H1 (cell line): Measurements from ENCODE around the gene UQCC5. TPM values are rescaled to one million over a fixed set of nuclear protein-coding genes. Genes with fewer than 3 reads are reported as not detected.

Source experiments
- CTCF ChIA-PET: fragments of 300-600 bp; sonication (Branson Sonifier 250); formaldehyde crosslinking; loops from one replicate; lab custom pipeline; 2021; ENCODE audit not compliant: partially characterized antibody; lab: Charles Lee
- POLR2A ChIA-PET: fragments of 300-600 bp; sonication (Branson Sonifier 250); formaldehyde crosslinking; loops from one replicate; lab custom pipeline; 2021; ENCODE audit warnings: inconsistent platforms; ENCODE audit not compliant: partially characterized antibody; lab: Charles Lee
- DNase-seq, 2 experiments: peaks; one replicate each; pipeline versions ENCODE4 v3.0.0 to v3.0.0-alpha.2; 2010 to 2022; ENCODE audit warnings: low spot score in 2 of 2, low read depth in 1 of 2, mixed read lengths in 1 of 2
- FAIRE-seq: peaks from 2 replicates; lab custom pipeline; 2011; peaks lifted over from hg19 to GRCh38; lab: Jason Lieb, UNC
- H2AFZ ChIP-seq: 2 replicates; pipeline ENCODE4 v1.8.1; 2012; ENCODE audit warnings: low read length, inconsistent platforms
- H2AK5ac ChIP-seq: 2 replicates; pipeline ENCODE4 v1.6.1; 2013; ENCODE audit warnings: low read depth, low read length
- H2BK120ac ChIP-seq: replicated peaks from 2 replicates; pipeline ENCODE3; 2013; ENCODE audit warnings: low read depth, low read length, inconsistent platforms
- H2BK12ac ChIP-seq: 2 replicates; pipeline ENCODE4 v1.6.1; 2013; ENCODE audit warnings: low read depth, low read length
- H2BK15ac ChIP-seq: 2 replicates; pipeline ENCODE4 v1.6.1; 2013; ENCODE audit warnings: low read length
- H2BK20ac ChIP-seq: 2 replicates; pipeline ENCODE4 v1.6.1; 2013; ENCODE audit warnings: low read length
- H2BK5ac ChIP-seq: 2 replicates; pipeline ENCODE4 v1.6.1; 2013; ENCODE audit warnings: low read depth, low read length
- H3K14ac ChIP-seq: 2 replicates; pipeline ENCODE4 v1.6.1; 2013; ENCODE audit warnings: inconsistent platforms; ENCODE audit not compliant: insufficient read length
- H3K18ac ChIP-seq: 2 replicates; pipeline ENCODE4 v1.6.1; 2013; ENCODE audit warnings: low read length; ENCODE audit errors: extremely low read depth
- H3K23ac ChIP-seq: 2 replicates; pipeline ENCODE4 v1.6.1; 2013; ENCODE audit warnings: inconsistent platforms; ENCODE audit not compliant: insufficient read length
- H3K23me2 ChIP-seq: 2 replicates; pipeline ENCODE4 v1.6.1; 2013; ENCODE audit warnings: low read depth, low read length
- H3K27ac ChIP-seq: 2 replicates; pipeline ENCODE4 v1.6.1; 2011; ENCODE audit warnings: low read depth, low read length, inconsistent platforms
- H3K27me3 ChIP-seq, 4 experiments: replicated peaks in 1 of 4; 1 replicate in 1 of 4; 2 replicates in 3 of 4; pipeline versions ENCODE4 v1.6.1 to v1.8.1; 2011 to 2013; ENCODE audit warnings: low read length in 3 of 4, mild to moderate bottlenecking in 3 of 4, inconsistent platforms in 2 of 4, mixed read lengths in 2 of 4, moderate library complexity in 1 of 4; ENCODE audit not compliant: control insufficient read depth in 3 of 4, insufficient read depth in 3 of 4; ENCODE audit errors: extremely low read depth in 1 of 4
- H3K36me3 ChIP-seq, 4 experiments: 2 replicates each; pipeline versions ENCODE4 v1.6.1 to v1.8.1; 2011 to 2013; ENCODE audit warnings: mild to moderate bottlenecking in 4 of 4, low read length in 3 of 4, moderate library complexity in 2 of 4, control low read depth in 1 of 4, inconsistent platforms in 1 of 4; ENCODE audit not compliant: insufficient read depth in 4 of 4, control insufficient read depth in 2 of 4
- H3K4ac ChIP-seq: replicated peaks from 2 replicates; pipeline ENCODE3; 2013; ENCODE audit warnings: low read length, low read depth, mixed read lengths, inconsistent platforms; ENCODE audit not compliant: insufficient read length
- H3K4me1 ChIP-seq, 4 experiments: replicated peaks in 1 of 4; 1 replicate in 1 of 4; 2 replicates in 3 of 4; pipeline versions ENCODE4 v1.6.1 to v1.8.1; 2011 to 2013; ENCODE audit warnings: low read length in 3 of 4, inconsistent platforms in 2 of 4, mixed read lengths in 1 of 4; ENCODE audit not compliant: insufficient read depth in 4 of 4, control insufficient read depth in 3 of 4
- H3K4me2 ChIP-seq, 2 experiments: 2 replicates each; pipeline versions ENCODE4 v1.6.1 to v1.8.1; 2011 to 2013; ENCODE audit warnings: low read depth in 2 of 2, low read length in 2 of 2, control low read depth in 1 of 2, inconsistent platforms in 1 of 2, mild to moderate bottlenecking in 1 of 2; ENCODE audit not compliant: insufficient read depth in 1 of 2
- H3K4me3 ChIP-seq, 4 experiments: fragments of 200-600, 300-600 bp in 1 of 4; sonication (generic), shearing (Covaris generic), sonication (Bioruptor Twin) in 1 of 4; 2 replicates each; pipeline versions ENCODE4 v1.5.1 to v1.8.1; 2011 to 2016; ENCODE audit warnings: low read length in 4 of 4, low read depth in 3 of 4, control low read depth in 2 of 4, inconsistent platforms in 2 of 4, mild to moderate bottlenecking in 2 of 4, mixed read lengths in 1 of 4, moderate library complexity in 1 of 4; ENCODE audit not compliant: insufficient read depth in 2 of 4; ENCODE audit errors: extremely low read depth in 1 of 4
- H3K56ac ChIP-seq: replicated peaks from 2 replicates; pipeline ENCODE3; 2013; ENCODE audit warnings: low read depth, mild to moderate bottlenecking, mixed read lengths, low read length, inconsistent platforms; ENCODE audit not compliant: insufficient read length
- H3K79me1 ChIP-seq: 2 replicates; pipeline ENCODE4 v1.6.1; 2013; ENCODE audit warnings: low read depth, low read length, control low read depth
- H3K79me2 ChIP-seq, 2 experiments: 2 replicates each; pipeline versions ENCODE4 v1.6.1 to v1.8.1; 2012 to 2013; ENCODE audit warnings: low read length in 2 of 2, mild to moderate bottlenecking in 2 of 2, inconsistent platforms in 1 of 2; ENCODE audit not compliant: insufficient read depth in 2 of 2, control insufficient read depth in 1 of 2
- H3K9ac ChIP-seq, 4 experiments: replicated peaks in 1 of 4; 1 replicate in 1 of 4; 2 replicates in 3 of 4; pipeline versions ENCODE4 v1.6.1 to v1.8.1; 2011 to 2013; ENCODE audit warnings: low read depth in 3 of 4, low read length in 3 of 4, control low read depth in 2 of 4, mild to moderate bottlenecking in 2 of 4, moderate library complexity in 2 of 4, inconsistent platforms in 1 of 4; ENCODE audit errors: extremely low read depth in 1 of 4
- H3K9me3 ChIP-seq, 2 experiments: 2 replicates each; pipeline versions ENCODE4 v1.6.1 to v1.8.1; 2012 to 2013; ENCODE audit warnings: mild to moderate bottlenecking in 2 of 2, moderate library complexity in 2 of 2, control low read depth in 1 of 2, inconsistent platforms in 1 of 2, low read depth in 1 of 2, low read length in 1 of 2, mixed read lengths in 1 of 2; ENCODE audit not compliant: insufficient read depth in 2 of 2
- H4K20me1 ChIP-seq, 2 experiments: replicated peaks in 1 of 2; 2 replicates each; pipeline versions ENCODE3 to v1.8.1; 2011 to 2013; ENCODE audit warnings: inconsistent platforms in 2 of 2, low read length in 2 of 2, mild to moderate bottlenecking in 1 of 2; ENCODE audit not compliant: insufficient read depth in 2 of 2, control insufficient read depth in 1 of 2
- H4K5ac ChIP-seq: 2 replicates; pipeline ENCODE4 v1.6.1; 2013; ENCODE audit warnings: low read length, low read depth, mixed read lengths, inconsistent platforms; ENCODE audit not compliant: insufficient read length
- H4K8ac ChIP-seq: 2 replicates; pipeline ENCODE4 v1.8.0; 2013; ENCODE audit warnings: mild to moderate bottlenecking, moderate library complexity, low read length, inconsistent platforms; ENCODE audit not compliant: insufficient read depth; ENCODE audit errors: extremely low read depth
- H4K91ac ChIP-seq: replicated peaks from 2 replicates; pipeline ENCODE3; 2013; ENCODE audit warnings: low read length, mixed read lengths, inconsistent platforms; ENCODE audit not compliant: insufficient read length
- BCL11A ChIP-seq, 2 experiments: IDR thresholded peaks; one replicate each; pipeline ENCODE4 v1.6.1; 2011; ENCODE audit warnings: low read depth in 2 of 2, low read length in 2 of 2, mild to moderate bottlenecking in 2 of 2
- BRCA1 ChIP-seq: IDR thresholded peaks from 2 replicates; pipeline ENCODE4 v1.6.1; 2012; ENCODE audit warnings: low read depth, low read length, improper control_type of control experiment
- CREB1 ChIP-seq: IDR thresholded peaks from 2 replicates; pipeline ENCODE4 v1.6.1; 2012; ENCODE audit warnings: inconsistent platforms
- EGR1 ChIP-seq: IDR thresholded peaks from 2 replicates; pipeline ENCODE4 v1.6.1; 2011; ENCODE audit warnings: low read depth, low read length, borderline replicate concordance
- FOSL1 ChIP-seq: IDR thresholded peaks from 2 replicates; pipeline ENCODE4 v1.6.1; 2011; ENCODE audit warnings: mild to moderate bottlenecking, low read depth, low read length, moderate library complexity; ENCODE audit not compliant: insufficient read depth
- GABPA ChIP-seq: IDR thresholded peaks from 2 replicates; pipeline ENCODE4 v1.6.1; 2011; ENCODE audit warnings: mild to moderate bottlenecking, low read length, moderate library complexity, borderline replicate concordance; ENCODE audit not compliant: insufficient read depth
- HDAC6 ChIP-seq: IDR thresholded peaks from one replicate; pipeline ENCODE4 v1.7.1; 2012; ENCODE audit warnings: low read depth, mild to moderate bottlenecking, inconsistent platforms, low read length, moderate library complexity
- JUND ChIP-seq: IDR thresholded peaks from 2 replicates; pipeline ENCODE4 v1.6.1; 2011; ENCODE audit warnings: mild to moderate bottlenecking, improper control_type of control experiment, low read length
- KDM1A ChIP-seq: fragments of 200-600, 300-600 bp; sonication (generic); IDR thresholded peaks from 2 replicates; pipeline ENCODE4 v1.7.1; 2016; ENCODE audit warnings: mild to moderate bottlenecking, low read length, borderline replicate concordance
- PHF8 ChIP-seq: fragments of 200-600 bp; sonication (generic); conservative IDR thresholded peaks from 2 replicates; pipeline ENCODE4 v1.7.1; 2012; ENCODE audit warnings: low read depth, mild to moderate bottlenecking, inconsistent platforms, low read length, moderate library complexity
- POLR2A ChIP-seq, 2 experiments: IDR thresholded peaks; 1 replicate in 1 of 2; 2 replicates in 1 of 2; pipeline ENCODE4 v1.6.1; 2011; ENCODE audit warnings: low read depth in 2 of 2, low read length in 2 of 2, mild to moderate bottlenecking in 2 of 2; ENCODE audit errors: control extremely low read depth in 1 of 2
- RAD21 ChIP-seq, 2 experiments: IDR thresholded peaks in 1 of 2; conservative IDR thresholded peaks in 1 of 2; 2 replicates each; pipeline ENCODE4 v1.6.1; 2011; ENCODE audit warnings: low read depth in 2 of 2, low read length in 2 of 2, improper control_type of control experiment in 1 of 2, inconsistent platforms in 1 of 2, mild to moderate bottlenecking in 1 of 2, moderate library complexity in 1 of 2
- SIN3A ChIP-seq, 2 experiments: IDR thresholded peaks in 1 of 2; conservative IDR thresholded peaks in 1 of 2; 2 replicates each; pipeline ENCODE4 v1.6.1; 2011 to 2012; ENCODE audit warnings: low read length in 2 of 2, improper control_type of control experiment in 1 of 2, low read depth in 1 of 2, mild to moderate bottlenecking in 1 of 2
- WGBS, 2 experiments: shearing (Covaris generic) in 1 of 2; methylation state at CpG; one replicate each; pipeline versions ENCODE4 v1.1.6 to v1.1.7; 2013 to 2015; ENCODE audit warnings: low lambda C conversion rate in 2 of 2, mixed read lengths in 2 of 2, inconsistent platforms in 1 of 2, low coverage in 1 of 2, missing lambda C conversion rate in 1 of 2; ENCODE audit not compliant: insufficient replicate concordance in 2 of 2, insufficient coverage in 1 of 2, insufficient read length in 1 of 2; ENCODE audit errors: extremely low coverage in 1 of 2, missing lambda C conversion rate in 1 of 2; 5-methylcytosine and 5-hydroxymethylcytosine counted together
- polyA plus RNA-seq, 7 experiments: library from polyadenylated mRNA; depleted of rRNA in 3 of 7; stranded (reverse) in 5 of 7; unstranded in 2 of 7; fragments of >200 nt in 5 of 7; fragments of 200-250 nt in 2 of 7; gene quantifications; 1 replicate in 5 of 7; 2 replicates in 1 of 7; 4 replicates in 1 of 7; pipeline versions ENCODE4 v1.2.1 to v1.2.3, GENCODE V29; 2011 to 2013; ENCODE audit warnings: missing spikeins in 2 of 7, mixed read lengths in 2 of 7
- total RNA-seq: library from RNA; stranded (reverse); fragmentation: NEBNext Ultra II Directional; extraction: Animal tissue kit (Norgen Biotek cat#: 25700); gene quantifications from 2 replicates; pipeline ENCODE4 v1.2.1, GENCODE V29; 2021

Gene UQCC5
- total and polyA plus RNA-seq, 2 of the 8 experiments (the other 6 are each of a cell fraction or from before 2014, with no cell fraction given), result 35.0 to 37.7 TPM

GRCh38 chr3:52511509-52511908 is 24.9 kb upstream of the UQCC5 start:
- no peak overlapping the region for H3K56ac ChIP-seq
- DNase-seq (no peak), FAIRE-seq (no peak)
- peaks cover 0 to 4% (median 0%) of the 10 kb centered on the region in 4 experiments; a peak in 1 of 7 replicates for H3K4me1 ChIP-seq
- no peaks in the 10 kb centered on the region for H3K23me2 ChIP-seq
- H3K4me2 ChIP-seq, result no peak overlapping the region
- no peak overlapping the region for H3K4me3 ChIP-seq
- no peak overlapping the region for H3K4ac ChIP-seq
- WGBS, 2 experiments, result 91% methylated on average over 7 of the region's 7 CpGs; no CpG with 5 or more reads in 1 of the 2 experiments
- peaks cover 0 to 1% of the 10 kb centered on the region in 2 experiments for H4K20me1 ChIP-seq
- no peak overlapping the region for H2BK5ac ChIP-seq
- no peaks in the 10 kb centered on the region for H3K9me3 ChIP-seq
- H3K14ac ChIP-seq, result no peak overlapping the region
- no peak overlapping the region for H2BK15ac ChIP-seq
- no peak overlapping the region for H3K9ac ChIP-seq
- no peak overlapping the region for H2AK5ac ChIP-seq
- no peak for TF ChIP-seq GABPA
- TF ChIP-seq KDM1A, result no peak
- no peak for TF ChIP-seq HDAC6
- TF ChIP-seq BCL11A (IDR thresholded peaks at IDR 0.05; ENCODE audit: low read depth in 2 of 2, low read length in 2 of 2), result no peak
- TF ChIP-seq RAD21 (IDR thresholded peaks at IDR 0.05 in 1 of 2, conservative IDR thresholded peaks at IDR 0.05 in 1 of 2; ENCODE audit: low read depth in 2 of 2, low read length in 2 of 2), result no peak
- TF ChIP-seq PHF8, result no peak
- TF ChIP-seq EGR1, result no peak
- TF ChIP-seq JUND, result no peak
- TF ChIP-seq POLR2A (IDR thresholded peaks at IDR 0.05; ENCODE audit: control extremely low read depth in 1 of 2, low read depth in 2 of 2, low read length in 2 of 2), result no peak
- TF ChIP-seq FOSL1, result no peak
- TF ChIP-seq CREB1, result no peak
- no peak for TF ChIP-seq BRCA1
- no peak for TF ChIP-seq SIN3A (conservative IDR thresholded peaks at IDR 0.05 in 1 of 2, IDR thresholded peaks at IDR 0.05 in 1 of 2; ENCODE audit: low read depth in 1 of 2, low read length in 2 of 2)
- no peaks in the 10 kb centered on the region for H3K36me3 ChIP-seq
- no peaks in the 10 kb centered on the region for H3K79me2 ChIP-seq
- H4K91ac ChIP-seq, result no peak overlapping the region
- no peak overlapping the region for H2BK120ac ChIP-seq
- no peak overlapping the region for H3K27ac ChIP-seq
- no peak overlapping the region for H2BK20ac ChIP-seq
- H3K23ac ChIP-seq, result no peak overlapping the region
- no peak overlapping the region for H4K5ac ChIP-seq
- H2AFZ ChIP-seq, result no peak overlapping the region
- H3K18ac ChIP-seq, result no peak overlapping the region
- no peaks in the 10 kb centered on the region for H3K27me3 ChIP-seq
- no peak overlapping the region for H2BK12ac ChIP-seq
- no peak overlapping the region for H4K8ac ChIP-seq
- ChIA-PET CTCF (interaction anchor here (0.7 to 3.5 kb wide), 9 partner anchors 9 to 104 kb away, joined by 3 to 12 read pairs (median 4); partner anchors contain the start of genes STAB1 and UQCC5), POLR2A (interaction anchor here (0.8 to 4.1 kb wide), 8 partner anchors 8 to 28 kb away, joined by 3 to 16 read pairs (median 4); partner anchors contain the start of gene UQCC5)
- H3K79me1 ChIP-seq, result no peaks in the 10 kb centered on the region
